ENCODE results near the gene ZHX3.

DNA sequence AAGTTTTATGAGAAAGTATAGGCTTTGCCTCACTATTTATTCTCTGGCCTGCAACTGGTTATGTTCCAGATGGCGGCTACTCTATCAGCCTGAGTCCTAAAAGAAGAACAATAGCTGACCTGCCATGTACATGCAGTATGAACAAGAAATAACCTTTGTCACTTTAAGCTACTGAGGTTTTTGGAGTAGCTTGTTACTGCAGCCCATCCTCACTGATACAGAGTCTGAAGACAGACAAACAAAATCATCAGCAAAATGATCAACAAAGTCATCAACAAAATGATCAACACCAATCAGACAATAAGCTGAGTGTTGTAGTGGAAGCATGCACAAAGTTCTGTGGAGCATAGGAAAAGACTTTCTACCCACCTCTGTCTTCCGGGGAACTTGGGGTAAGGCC lies 97.7 kb downstream of the ZHX3 start:
- TF ChIP-seq, protein P1, sequence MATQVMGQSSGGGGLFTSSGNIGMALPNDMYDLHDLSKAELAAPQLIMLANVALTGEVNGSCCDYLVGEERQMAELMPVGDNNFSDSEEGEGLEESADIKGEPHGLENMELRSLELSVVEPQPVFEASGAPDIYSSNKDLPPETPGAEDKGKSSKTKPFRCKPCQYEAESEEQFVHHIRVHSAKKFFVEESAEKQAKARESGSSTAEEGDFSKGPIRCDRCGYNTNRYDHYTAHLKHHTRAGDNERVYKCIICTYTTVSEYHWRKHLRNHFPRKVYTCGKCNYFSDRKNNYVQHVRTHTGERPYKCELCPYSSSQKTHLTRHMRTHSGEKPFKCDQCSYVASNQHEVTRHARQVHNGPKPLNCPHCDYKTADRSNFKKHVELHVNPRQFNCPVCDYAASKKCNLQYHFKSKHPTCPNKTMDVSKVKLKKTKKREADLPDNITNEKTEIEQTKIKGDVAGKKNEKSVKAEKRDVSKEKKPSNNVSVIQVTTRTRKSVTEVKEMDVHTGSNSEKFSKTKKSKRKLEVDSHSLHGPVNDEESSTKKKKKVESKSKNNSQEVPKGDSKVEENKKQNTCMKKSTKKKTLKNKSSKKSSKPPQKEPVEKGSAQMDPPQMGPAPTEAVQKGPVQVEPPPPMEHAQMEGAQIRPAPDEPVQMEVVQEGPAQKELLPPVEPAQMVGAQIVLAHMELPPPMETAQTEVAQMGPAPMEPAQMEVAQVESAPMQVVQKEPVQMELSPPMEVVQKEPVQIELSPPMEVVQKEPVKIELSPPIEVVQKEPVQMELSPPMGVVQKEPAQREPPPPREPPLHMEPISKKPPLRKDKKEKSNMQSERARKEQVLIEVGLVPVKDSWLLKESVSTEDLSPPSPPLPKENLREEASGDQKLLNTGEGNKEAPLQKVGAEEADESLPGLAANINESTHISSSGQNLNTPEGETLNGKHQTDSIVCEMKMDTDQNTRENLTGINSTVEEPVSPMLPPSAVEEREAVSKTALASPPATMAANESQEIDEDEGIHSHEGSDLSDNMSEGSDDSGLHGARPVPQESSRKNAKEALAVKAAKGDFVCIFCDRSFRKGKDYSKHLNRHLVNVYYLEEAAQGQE (IDR thresholded peaks at IDR 0.05; ENCODE audit: borderline replicate concordance) = no peak
- TF ChIP-seq, protein P1 (CRISPR knock-in tag; IDR thresholded peaks at IDR 0.05; ENCODE audit: low read depth) = no peak
- TF ChIP-seq NUFIP1 (IDR thresholded peaks at IDR 0.05; ENCODE audit: partially characterized antibody) = no peak
- no peak for TF ChIP-seq CBX5 (IDR thresholded peaks at IDR 0.05; ENCODE audit: borderline replicate concordance, low read depth)
- no peak for TF ChIP-seq TBL1XR1 (IDR thresholded peaks at IDR 0.05; ENCODE audit: low read length in 2 of 2)
- no peak for TF ChIP-seq ZNF347 (CRISPR knock-in tag; IDR thresholded peaks at IDR 0.05; ENCODE audit: low read depth)
- TF ChIP-seq, protein P2, sequence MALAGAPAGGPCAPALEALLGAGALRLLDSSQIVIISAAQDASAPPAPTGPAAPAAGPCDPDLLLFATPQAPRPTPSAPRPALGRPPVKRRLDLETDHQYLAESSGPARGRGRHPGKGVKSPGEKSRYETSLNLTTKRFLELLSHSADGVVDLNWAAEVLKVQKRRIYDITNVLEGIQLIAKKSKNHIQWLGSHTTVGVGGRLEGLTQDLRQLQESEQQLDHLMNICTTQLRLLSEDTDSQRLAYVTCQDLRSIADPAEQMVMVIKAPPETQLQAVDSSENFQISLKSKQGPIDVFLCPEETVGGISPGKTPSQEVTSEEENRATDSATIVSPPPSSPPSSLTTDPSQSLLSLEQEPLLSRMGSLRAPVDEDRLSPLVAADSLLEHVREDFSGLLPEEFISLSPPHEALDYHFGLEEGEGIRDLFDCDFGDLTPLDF (CRISPR knock-in tag; IDR thresholded peaks at IDR 0.05) = no peak
- no peak for TF ChIP-seq TAF1 (IDR thresholded peaks at IDR 0.05; ENCODE audit: control insufficient read depth, extremely low read depth, insufficient read depth, low read length, severe bottlenecking)
- no peak for TF ChIP-seq CTCF (IDR thresholded peaks at IDR 0.05 in 2 of 3, conservative IDR thresholded peaks at IDR 0.05 in 1 of 3; ENCODE audit: insufficient read depth in 2 of 3, low read depth in 1 of 3, low read length in 3 of 3)
- no peak for TF ChIP-seq POLR2A (conservative IDR thresholded peaks at IDR 0.05)
- TF ChIP-seq POLR2AphosphoS5 (IDR thresholded peaks at IDR 0.05; ENCODE audit: control insufficient read depth, insufficient read depth, low read depth, low read length) = no peak
- TF ChIP-seq HCFC1 (IDR thresholded peaks at IDR 0.05; ENCODE audit: low read depth, low read length) = no peak
- TF ChIP-seq CEBPB (tag; IDR thresholded peaks at IDR 0.05) = no peak
- TF ChIP-seq ZNF23 (CRISPR knock-in tag; IDR thresholded peaks at IDR 0.05) = no peak
- TF ChIP-seq STAT5B (CRISPR knock-in tag; IDR thresholded peaks at IDR 0.05) = no peak
